ENCODE results near the gene NGRN. TPM values are rescaled to one million over a fixed set of nuclear protein-coding genes. Genes with fewer than 3 reads are reported as not detected.

NGRN gene
- total and polyA plus RNA-seq, 2 of the 8 experiments (the other 6 are each of a cell fraction or from before 2014, with no cell fraction given) = 60.1 to 101 TPM

DNA sequence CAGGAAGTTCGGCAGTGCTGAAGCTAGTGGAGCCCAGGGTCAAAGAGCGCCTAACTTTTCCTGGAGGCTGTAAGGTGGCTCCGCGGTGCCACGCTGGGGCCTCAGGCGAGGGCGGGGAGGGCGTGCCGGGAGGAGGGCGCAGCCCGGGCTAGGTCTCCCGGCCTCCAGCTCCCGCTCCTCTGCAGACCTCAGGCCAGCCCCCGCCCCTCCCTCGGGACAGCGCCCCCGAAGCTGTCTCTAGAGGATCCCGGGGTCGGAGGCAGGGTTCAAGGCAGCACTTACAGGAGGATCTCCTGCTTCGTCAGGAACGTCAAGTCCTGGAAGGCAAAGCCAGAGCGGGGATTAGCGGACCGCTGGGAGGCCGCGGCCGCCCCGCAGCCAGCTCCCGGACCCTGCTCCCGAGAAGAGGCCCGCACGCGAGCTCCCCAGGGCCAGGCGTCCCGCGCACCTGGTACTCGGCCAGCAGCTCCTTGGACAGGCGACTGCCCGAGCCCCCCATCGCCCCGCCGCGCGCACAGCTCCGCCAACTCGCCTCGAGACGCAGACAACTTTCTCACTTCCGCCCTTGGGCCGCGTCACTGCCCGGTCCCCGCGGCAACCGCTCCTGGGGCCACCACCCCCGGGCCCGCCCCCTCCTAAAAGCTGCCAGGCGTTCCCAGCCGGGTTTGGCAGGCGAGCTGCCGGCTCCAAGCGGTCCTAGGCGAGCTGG lies 31.9 kb upstream of the NGRN start, which contains the start of gene CIB1:
CIB1 (minus strand) TSS at position 555 of the 709 bp plus-strand sequence; CDS start at position 499, 56 bp downstream.
- H3K4me1 ChIP-seq (replicated peaks in 1 of 4; ENCODE audit: control insufficient read depth in 3 of 4, insufficient read depth in 4 of 4, low read length in 3 of 4) = peaks cover 0 to 6% (median under 1%) of the 10 kb centered on the region in 4 experiments; a peak in 4 of 7 replicates
- H3K4me2 ChIP-seq (ENCODE audit: insufficient read depth in 1 of 2, low read depth in 2 of 2, low read length in 2 of 2) = peak within 1 kb of the TSS; percentile 57 to 86
- H3K14ac ChIP-seq (ENCODE audit: insufficient read length) = no peak within 1 kb of the TSS
- H2BK20ac ChIP-seq (ENCODE audit: low read length) = no peak within 1 kb of the TSS
- no peak within 1 kb of the TSS for H3K56ac ChIP-seq (replicated peaks; ENCODE audit: insufficient read length, low read depth, low read length)
- H2BK5ac ChIP-seq (ENCODE audit: low read depth, low read length) = no peak within 1 kb of the TSS
- no peak within 1 kb of the TSS for H4K91ac ChIP-seq (replicated peaks; ENCODE audit: insufficient read length, low read length)
- no peak within 1 kb of the TSS for H3K27ac ChIP-seq (ENCODE audit: low read depth, low read length)
- no peaks in the 10 kb centered on the region for H3K27me3 ChIP-seq (replicated peaks in 1 of 4; ENCODE audit: control insufficient read depth in 3 of 4, extremely low read depth in 1 of 4, insufficient read depth in 3 of 4, low read length in 3 of 4)
- no peak within 1 kb of the TSS for H2AK5ac ChIP-seq (ENCODE audit: low read depth, low read length)
- H2BK15ac ChIP-seq (ENCODE audit: low read length) = no peak within 1 kb of the TSS
- CTCF ChIA-PET (ENCODE audit: partially characterized antibody) = interaction anchor here (0.5 to 4.6 kb wide), 32 partner anchors 8 to 472 kb away, joined by 3 to 47 read pairs (median 4); partner anchors contain the start of genes IDH2, NGRN and TTLL13
- DNase-seq (ENCODE audit: low read depth in 1 of 2, low spot score in 2 of 2) (peak; percentile 76 to 94), FAIRE-seq (no peak)
- no peak within 1 kb of the TSS for H3K18ac ChIP-seq (ENCODE audit: extremely low read depth, low read length)
- peak within 1 kb of the TSS; percentile 57 to 76 (median 73) for H3K4me3 ChIP-seq (ENCODE audit: extremely low read depth in 1 of 4, insufficient read depth in 2 of 4, low read depth in 3 of 4, low read length in 4 of 4)
- H3K36me3 ChIP-seq (ENCODE audit: control insufficient read depth in 2 of 4, insufficient read depth in 4 of 4, low read length in 3 of 4) = peaks cover 0 to 9% (median 7%) of the 10 kb centered on the region in 4 experiments; a peak in 4 of 8 replicates
- H4K8ac ChIP-seq (ENCODE audit: extremely low read depth, insufficient read depth, low read length) = peak within 1 kb of the TSS; percentile 88; the same call in 1 of the 2 replicates
- H3K23me2 ChIP-seq (ENCODE audit: low read depth, low read length) = peaks cover 5% of the 10 kb centered on the region
- H3K23ac ChIP-seq (ENCODE audit: insufficient read length) = no peak within 1 kb of the TSS
- H3K9ac ChIP-seq (replicated peaks in 1 of 4; ENCODE audit: extremely low read depth in 1 of 4, low read depth in 3 of 4, low read length in 3 of 4) = peak within 1 kb of the TSS; percentile 35 to 59 (median 50)
- 4% methylated on average over 27 of the region's 63 CpGs; no CpG with 5 or more reads in 1 of the 2 experiments for WGBS, 2 experiments (ENCODE audit: extremely low coverage in 1 of 2, insufficient coverage in 1 of 2, insufficient read length in 1 of 2, insufficient replicate concordance in 2 of 2, low coverage in 1 of 2, low lambda C conversion rate in 2 of 2, missing lambda C conversion rate in 1 of 2)
- peaks cover 0 to 4% of the 10 kb centered on the region in 2 experiments for H4K20me1 ChIP-seq (replicated peaks in 1 of 2; ENCODE audit: control insufficient read depth in 1 of 2, insufficient read depth in 2 of 2, low read length in 2 of 2)
- peak within 1 kb of the TSS; percentile 28 for H3K4ac ChIP-seq (replicated peaks; ENCODE audit: insufficient read length, low read depth, low read length)
- H3K9me3 ChIP-seq (ENCODE audit: insufficient read depth in 2 of 2, low read depth in 1 of 2, low read length in 1 of 2) = no peaks in the 10 kb centered on the region
- no peaks in the 10 kb centered on the region for H3K79me2 ChIP-seq (ENCODE audit: control insufficient read depth in 1 of 2, insufficient read depth in 2 of 2, low read length in 2 of 2)
- peaks cover 6% of the 10 kb centered on the region for H3K79me1 ChIP-seq (ENCODE audit: low read depth, low read length)
- POLR2A ChIA-PET (ENCODE audit: partially characterized antibody) = interaction anchor here (0.8 to 2.3 kb wide), 8 partner anchors 9 to 58 kb away, joined by 3 to 12 read pairs (median 4); partner anchors contain the start of genes SEMA4B and TTLL13
- no peak within 1 kb of the TSS for H4K5ac ChIP-seq (ENCODE audit: insufficient read length, low read depth, low read length)
- H2AFZ ChIP-seq (ENCODE audit: low read length) = no peak within 1 kb of the TSS; the same call in 1 of the 2 replicates
- no peak within 1 kb of the TSS for H2BK120ac ChIP-seq (replicated peaks; ENCODE audit: low read depth, low read length)
- no peak within 1 kb of the TSS for H2BK12ac ChIP-seq (ENCODE audit: low read depth, low read length)
- TF ChIP-seq TAF7 (optimal IDR thresholded peaks at IDR 0.05; ENCODE audit: borderline replicate concordance, low read depth, low read length) (peak; percentile 31), E2F6 (IDR thresholded peaks at IDR 0.05) (peak; percentile 43; the same call in 1 of the 2 replicates), POLR2AphosphoS5 (IDR thresholded peaks at IDR 0.05; ENCODE audit: low read depth, low read length) (no peak), CTCF (IDR thresholded peaks at IDR 0.05; ENCODE audit: control extremely low read depth in 1 of 3, insufficient read depth in 1 of 3, low read depth in 1 of 3, low read length in 3 of 3) (no peak), SP1 (IDR thresholded peaks at IDR 0.05; ENCODE audit: low read depth, low read length) (no peak), POLR2A (IDR thresholded peaks at IDR 0.05; ENCODE audit: control extremely low read depth in 1 of 2, low read depth in 2 of 2, low read length in 2 of 2) (peak in 1 of 2 experiments; percentile 67; a peak in 2 of 3 replicates), GTF2F1 (IDR thresholded peaks at IDR 0.05; ENCODE audit: borderline replicate concordance, low read depth, low read length) (no peak), NANOG (IDR thresholded peaks at IDR 0.05; ENCODE audit: insufficient read depth, low read depth, low read length, poor library complexity, severe bottlenecking) (no peak)
